Measurements from ENCODE around the gene HSD11B2.

HSD11B2 gene

DNA sequence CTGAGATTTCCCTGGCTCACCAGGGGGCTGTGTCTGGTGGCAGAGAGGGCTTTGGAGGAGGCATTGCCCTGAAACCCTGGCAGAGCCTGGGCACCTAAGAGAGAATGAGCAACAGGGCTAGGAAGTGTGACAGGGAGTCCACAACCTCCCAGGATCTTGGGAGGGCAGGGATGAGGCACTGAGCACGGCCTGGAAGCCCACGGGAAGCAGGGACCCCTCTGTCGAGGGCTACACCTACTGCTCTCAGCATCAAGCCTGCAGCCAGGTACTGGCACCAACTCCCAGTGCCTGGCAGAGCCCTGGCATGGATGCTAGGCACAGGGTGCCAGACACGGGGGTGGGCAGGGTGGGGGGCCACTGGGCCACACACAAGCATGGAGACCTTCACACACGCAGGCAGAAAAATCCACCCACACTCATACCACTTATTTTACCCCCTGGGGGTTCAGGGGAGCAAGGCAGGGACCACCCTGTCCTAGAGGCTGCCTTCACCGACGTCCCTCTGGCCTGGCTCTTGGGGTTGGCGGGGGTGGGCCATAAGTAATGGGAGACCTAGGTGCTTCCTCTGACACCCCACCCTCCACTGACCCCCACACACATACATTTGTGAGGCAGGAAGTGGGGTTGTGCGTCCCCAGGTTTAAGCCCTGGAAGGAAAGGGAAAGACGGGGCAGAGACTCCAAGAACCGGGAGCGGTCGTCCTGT is 970 bp upstream of the HSD11B2 start:
- Histone ChIP-seq H3K27me3 (peaks cover 12% of the 10 kb centered on the region), H3K36me3 (no peaks in the 10 kb centered on the region), H3K9me3 (no peaks in the 10 kb centered on the region), H3K4me1 (peaks cover 10% of the 10 kb centered on the region), H3K4me3 (ENCODE audit: low read depth, low read length) (peak overlapping the region; percentile 46)
- DNase-seq = no peak
- TF ChIP-seq CTCF (IDR thresholded peaks at IDR 0.05; ENCODE audit: low read depth, low read length) = no peak

- Histone ChIP-seq H3K4me1 (peaks cover 10% of the 10 kb centered on the region), H3K36me3 (no peaks in the 10 kb centered on the region), H3K4me3 (ENCODE audit: low read depth, low read length) (peak overlapping the region; percentile 46), H3K27me3 (peaks cover 12% of the 10 kb centered on the region), H3K9me3 (no peaks in the 10 kb centered on the region)
- TF ChIP-seq CTCF (IDR thresholded peaks at IDR 0.05; ENCODE audit: low read depth, low read length) = no peak
- peak; percentile 52 for DNase-seq
These were observed 381 bp upstream of the HSD11B2 start for GRCh38 chr16:67430504-67430976.

- Histone ChIP-seq H3K9me3 (no peaks in the 10 kb centered on the region), H3K4me3 (ENCODE audit: low read depth, low read length) (peak overlapping the region; percentile 44), H3K27me3 (peaks cover 12% of the 10 kb centered on the region), H3K4me1 (peaks cover 10% of the 10 kb centered on the region), H3K36me3 (no peaks in the 10 kb centered on the region)
- no peak for TF ChIP-seq CTCF (IDR thresholded peaks at IDR 0.05; ENCODE audit: low read depth, low read length)
- no peak for DNase-seq
These were observed 1.0 kb downstream of the HSD11B2 start for GRCh38 chr16:67431775-67432505.

- Histone ChIP-seq H3K4me3 (ENCODE audit: low read depth, low read length) (no peak overlapping the region), H3K9me3 (no peaks in the 10 kb centered on the region)
These were observed 1.6 kb downstream of the HSD11B2 start for GRCh38 chr16:67432506-67432890.

GRCh38 chr16:67433131-67433719 is 2.3 kb downstream of the HSD11B2 start:
- H3K36me3 ChIP-seq = peaks cover 6% of the 10 kb centered on the region; the same call in 1 of the 2 replicates
- H3K4me3 ChIP-seq (ENCODE audit: low read depth, low read length) = no peak overlapping the region
- no peak for TF ChIP-seq CTCF (IDR thresholded peaks at IDR 0.05; ENCODE audit: low read depth, low read length)
- H3K9me3 ChIP-seq = no peaks in the 10 kb centered on the region
- H3K4me1 ChIP-seq = peaks cover 9% of the 10 kb centered on the region
- H3K27me3 ChIP-seq = peaks cover 12% of the 10 kb centered on the region
- no peak for DNase-seq

More at GRCh38 chr16:67432506-67432890, 1.6 kb downstream of the HSD11B2 start:
- H3K36me3 ChIP-seq = no peaks in the 10 kb centered on the region
- peaks cover 10% of the 10 kb centered on the region for H3K4me1 ChIP-seq
- H3K27me3 ChIP-seq = peaks cover 12% of the 10 kb centered on the region
- DNase-seq = no peak
- no peak for TF ChIP-seq CTCF (IDR thresholded peaks at IDR 0.05; ENCODE audit: low read depth, low read length)

Data from BE2C (cell line).